Measurements from ENCODE around the gene SERPINB5. TPM values are rescaled to one million over a fixed set of nuclear protein-coding genes. Genes with fewer than 3 reads are reported as not detected.

The SERPINB5 gene
- total RNA-seq, 5 donors from 2014 or later (not counting 1 experiment from before 2014, with no cell fraction given), result not detected

GRCh38 chr18:63488160-63488559, 11.4 kb downstream of the SERPINB5 start:
- CTCF ChIA-PET, result no interaction called here
- H3K4me3 ChIP-seq (ENCODE audit: control insufficient read depth in 1 of 2, extremely low read depth in 1 of 2, low read length in 1 of 2), result no peak overlapping the region
- no peak overlapping the region for H3K27ac ChIP-seq (ENCODE audit: low read length)
- no CpG with 5 or more reads among the region's 2 CpGs for WGBS (ENCODE audit: insufficient coverage)
- Mint-ChIP-seq H3K4me1 (no peaks in the 10 kb centered on the region), H3K27me3 (peaks cover 8 to 15% of the 10 kb centered on the region in 2 donors), H3K4me3 (no peak overlapping the region), H3K36me3 (no peaks in the 10 kb centered on the region), H3K9me3 (no peaks in the 10 kb centered on the region), H3K27ac (no peak overlapping the region)
- POLR2A ChIA-PET, result no interaction called here
- ATAC-seq (replicated peaks in 1 of 4) (no peak), DNase-seq (no peak)
- no peaks in the 10 kb centered on the region for H3K36me3 ChIP-seq (ENCODE audit: control insufficient read depth in 2 of 2, extremely low read depth in 1 of 2, insufficient read depth in 1 of 2, low read length in 1 of 2)
- H3K9me3 ChIP-seq, result no peaks in the 10 kb centered on the region
- H3K27me3 ChIP-seq (replicated peaks in 1 of 2; ENCODE audit: control insufficient read depth in 2 of 2, extremely low read depth in 1 of 2, insufficient read depth in 2 of 2, low read length in 1 of 2), result peaks cover 0 to 3% of the 10 kb centered on the region in 2 experiments
- H3K4me1 ChIP-seq (ENCODE audit: control insufficient read depth in 1 of 2, extremely low read depth in 1 of 2, insufficient read depth in 2 of 2, low read length in 2 of 2), result no peaks in the 10 kb centered on the region

- Mint-ChIP-seq H3K4me1 (no peaks in the 10 kb centered on the region), H3K27ac (no peak overlapping the region), H3K36me3 (no peaks in the 10 kb centered on the region), H3K9me3 (no peaks in the 10 kb centered on the region), H3K27me3 (peaks cover 0 to 4% of the 10 kb centered on the region in 2 donors), H3K4me3 (no peak overlapping the region)
- Histone ChIP-seq H3K36me3 (ENCODE audit: control insufficient read depth in 2 of 2, extremely low read depth in 1 of 2, insufficient read depth in 1 of 2, low read length in 1 of 2) (no peaks in the 10 kb centered on the region), H3K4me3 (ENCODE audit: control insufficient read depth in 1 of 2, extremely low read depth in 1 of 2, low read length in 1 of 2) (no peak overlapping the region), H3K27me3 (replicated peaks in 1 of 2; ENCODE audit: control insufficient read depth in 2 of 2, extremely low read depth in 1 of 2, insufficient read depth in 2 of 2, low read length in 1 of 2) (peaks cover 0 to 6% of the 10 kb centered on the region in 2 experiments), H3K27ac (ENCODE audit: low read length) (no peak overlapping the region), H3K9me3 (no peaks in the 10 kb centered on the region), H3K4me1 (ENCODE audit: control insufficient read depth in 1 of 2, extremely low read depth in 1 of 2, insufficient read depth in 2 of 2, low read length in 2 of 2) (no peaks in the 10 kb centered on the region)
- ATAC-seq (replicated peaks in 1 of 4), result no peak
- 18% methylated on average over 1 of the region's 3 CpGs for WGBS (ENCODE audit: insufficient coverage)
- DNase-seq, result no peak
- ChIA-PET POLR2A (no interaction called here), CTCF (no interaction called here)
Observed at GRCh38 chr18:63492851-63493250, 16.1 kb downstream of the SERPINB5 start.

DNA sequence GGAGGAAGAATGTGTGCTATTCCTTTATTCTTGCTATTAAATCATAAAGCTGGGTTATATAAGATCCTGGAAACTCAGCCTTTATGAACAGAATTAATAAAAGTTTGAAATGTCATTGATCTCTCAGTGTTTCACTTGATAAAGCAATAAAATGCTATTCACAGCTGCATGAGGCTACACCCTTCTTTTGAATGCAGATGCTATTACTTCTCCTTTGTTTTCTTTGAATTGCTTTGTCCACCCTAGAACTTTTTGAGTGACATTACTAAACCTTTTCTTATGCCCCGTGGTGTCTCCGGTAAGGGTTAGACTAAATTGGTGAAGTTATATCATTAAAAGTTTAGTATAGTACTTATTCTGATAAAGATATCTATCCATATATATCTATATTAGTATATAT, 18.9 kb downstream of the SERPINB5 start:
- Mint-ChIP-seq H3K27me3 (peaks cover 0 to 4% of the 10 kb centered on the region in 2 donors), H3K9me3 (no peaks in the 10 kb centered on the region), H3K4me1 (no peaks in the 10 kb centered on the region), H3K36me3 (no peaks in the 10 kb centered on the region), H3K4me3 (no peak overlapping the region), H3K27ac (no peak overlapping the region)
- DNase-seq (no peak), ATAC-seq (replicated peaks in 1 of 4) (no peak)
- WGBS (ENCODE audit: insufficient coverage), result no CpG with 5 or more reads among the region's 2 CpGs
- H3K4me3 ChIP-seq (ENCODE audit: control insufficient read depth in 1 of 2, extremely low read depth in 1 of 2, low read length in 1 of 2), result no peak overlapping the region
- H3K36me3 ChIP-seq (ENCODE audit: control insufficient read depth in 2 of 2, extremely low read depth in 1 of 2, insufficient read depth in 1 of 2, low read length in 1 of 2), result no peaks in the 10 kb centered on the region
- ChIA-PET POLR2A (no interaction called here), CTCF (no interaction called here)
- peaks cover 0 to 3% of the 10 kb centered on the region in 2 experiments for H3K27me3 ChIP-seq (replicated peaks in 1 of 2; ENCODE audit: control insufficient read depth in 2 of 2, extremely low read depth in 1 of 2, insufficient read depth in 2 of 2, low read length in 1 of 2)
- H3K27ac ChIP-seq (ENCODE audit: low read length), result no peak overlapping the region
- H3K4me1 ChIP-seq (ENCODE audit: control insufficient read depth in 1 of 2, extremely low read depth in 1 of 2, insufficient read depth in 2 of 2, low read length in 2 of 2), result no peaks in the 10 kb centered on the region
- no peaks in the 10 kb centered on the region for H3K9me3 ChIP-seq

GRCh38 chr18:63505566-63506335, 29.0 kb downstream of the SERPINB5 start:
- Mint-ChIP-seq H3K9me3 (no peaks in the 10 kb centered on the region), H3K27ac (no peak overlapping the region), H3K36me3 (no peaks in the 10 kb centered on the region), H3K4me3 (no peak overlapping the region), H3K4me1 (peaks cover 0 to 5% (median 0%) of the 10 kb centered on the region in 3 donors), H3K27me3 (peaks cover 31 to 35% of the 10 kb centered on the region in 2 donors)
- H3K27ac ChIP-seq (ENCODE audit: low read length), result no peak overlapping the region
- peaks cover 0 to 3% of the 10 kb centered on the region in 2 experiments for H3K27me3 ChIP-seq (replicated peaks in 1 of 2; ENCODE audit: control insufficient read depth in 2 of 2, extremely low read depth in 1 of 2, insufficient read depth in 2 of 2, low read length in 1 of 2)
- no peaks in the 10 kb centered on the region for H3K36me3 ChIP-seq (ENCODE audit: control insufficient read depth in 2 of 2, extremely low read depth in 1 of 2, insufficient read depth in 1 of 2, low read length in 1 of 2)
- ATAC-seq (replicated peaks in 1 of 4) (no peak), DNase-seq (peak in 2 of 35 experiments; percentile 5 to 15)
- ChIA-PET CTCF (interaction anchor here in 1 of 2 donors (1.1 kb wide), 1 partner anchor 11 kb away, joined by 4 read pairs; no protein-coding TSS in a partner anchor), POLR2A (no interaction called here)
- no peaks in the 10 kb centered on the region for H3K9me3 ChIP-seq
- no peak overlapping the region for H3K4me3 ChIP-seq (ENCODE audit: control insufficient read depth in 1 of 2, extremely low read depth in 1 of 2, low read length in 1 of 2)
- no peaks in the 10 kb centered on the region for H3K4me1 ChIP-seq (ENCODE audit: control insufficient read depth in 1 of 2, extremely low read depth in 1 of 2, insufficient read depth in 2 of 2, low read length in 2 of 2)
- WGBS (ENCODE audit: insufficient coverage), result no CpG with 5 or more reads among the region's 2 CpGs

GRCh38 chr18:63506336-63506646, 29.5 kb downstream of the SERPINB5 start:
- no peaks in the 10 kb centered on the region for H3K4me1 ChIP-seq (ENCODE audit: control insufficient read depth in 1 of 2, extremely low read depth in 1 of 2, insufficient read depth in 2 of 2, low read length in 2 of 2)
- ATAC-seq (replicated peaks in 1 of 4), result no peak
- Mint-ChIP-seq H3K27ac (no peak overlapping the region), H3K36me3 (no peaks in the 10 kb centered on the region), H3K4me1 (peaks cover 0 to 5% (median 0%) of the 10 kb centered on the region in 3 donors), H3K27me3 (peaks cover 37 to 38% of the 10 kb centered on the region in 2 donors), H3K4me3 (no peak overlapping the region), H3K9me3 (no peaks in the 10 kb centered on the region)
- no peaks in the 10 kb centered on the region for H3K9me3 ChIP-seq
- peaks cover 0 to 3% of the 10 kb centered on the region in 2 experiments for H3K27me3 ChIP-seq (replicated peaks in 1 of 2; ENCODE audit: control insufficient read depth in 2 of 2, extremely low read depth in 1 of 2, insufficient read depth in 2 of 2, low read length in 1 of 2)
- WGBS (ENCODE audit: insufficient coverage), result no CpG with 5 or more reads among the region's 3 CpGs
- H3K36me3 ChIP-seq (ENCODE audit: control insufficient read depth in 2 of 2, extremely low read depth in 1 of 2, insufficient read depth in 1 of 2, low read length in 1 of 2), result no peaks in the 10 kb centered on the region
- ChIA-PET POLR2A (no interaction called here), CTCF (no interaction called here)
- DNase-seq, result no peak
- H3K4me3 ChIP-seq (ENCODE audit: control insufficient read depth in 1 of 2, extremely low read depth in 1 of 2, low read length in 1 of 2), result no peak overlapping the region
- H3K27ac ChIP-seq (ENCODE audit: low read length), result no peak overlapping the region

GRCh38 chr18:63508596-63508995, 31.8 kb downstream of the SERPINB5 start:
- peaks cover 0 to 3% of the 10 kb centered on the region in 2 experiments for H3K27me3 ChIP-seq (replicated peaks in 1 of 2; ENCODE audit: control insufficient read depth in 2 of 2, extremely low read depth in 1 of 2, insufficient read depth in 2 of 2, low read length in 1 of 2)
- H3K36me3 ChIP-seq (ENCODE audit: control insufficient read depth in 2 of 2, extremely low read depth in 1 of 2, insufficient read depth in 1 of 2, low read length in 1 of 2), result no peaks in the 10 kb centered on the region
- no peaks in the 10 kb centered on the region for H3K4me1 ChIP-seq (ENCODE audit: control insufficient read depth in 1 of 2, extremely low read depth in 1 of 2, insufficient read depth in 2 of 2, low read length in 2 of 2)
- DNase-seq (no peak), ATAC-seq (replicated peaks in 1 of 4) (no peak)
- H3K4me3 ChIP-seq (ENCODE audit: control insufficient read depth in 1 of 2, extremely low read depth in 1 of 2, low read length in 1 of 2), result no peak overlapping the region
- peaks cover 0 to 5% (median 0%) of the 10 kb centered on the region in 3 donors for H3K4me1 Mint-ChIP-seq
- H3K4me3 Mint-ChIP-seq, result no peak overlapping the region
- CTCF ChIA-PET, result interaction anchor here (0.6 to 1.8 kb wide), 3 partner anchors 8 to 30 kb away, joined by 3 to 6 read pairs (median 3); no protein-coding TSS in a partner anchor
- H3K9me3 ChIP-seq, result no peaks in the 10 kb centered on the region
- H3K27ac ChIP-seq (ENCODE audit: low read length), result no peak overlapping the region
- H3K36me3 Mint-ChIP-seq, result no peaks in the 10 kb centered on the region
- H3K27ac Mint-ChIP-seq, result no peak overlapping the region
- WGBS (ENCODE audit: insufficient coverage), result no CpG with 5 or more reads among the region's 3 CpGs
- POLR2A ChIA-PET, result no interaction called here
- H3K27me3 Mint-ChIP-seq, result peaks cover 41 to 46% of the 10 kb centered on the region in 2 donors
- no peaks in the 10 kb centered on the region for H3K9me3 Mint-ChIP-seq

Data from T-cell (primary cell).